ENCODE measurements around the gene ZNF641. TPM values are rescaled to one million over a fixed set of nuclear protein-coding genes. Genes with fewer than 3 reads are reported as not detected.

The ZNF641 gene
- total RNA-seq, 6 experiments from 2014 or later = 6.5 to 8.4 (median 7.2) TPM

DNA sequence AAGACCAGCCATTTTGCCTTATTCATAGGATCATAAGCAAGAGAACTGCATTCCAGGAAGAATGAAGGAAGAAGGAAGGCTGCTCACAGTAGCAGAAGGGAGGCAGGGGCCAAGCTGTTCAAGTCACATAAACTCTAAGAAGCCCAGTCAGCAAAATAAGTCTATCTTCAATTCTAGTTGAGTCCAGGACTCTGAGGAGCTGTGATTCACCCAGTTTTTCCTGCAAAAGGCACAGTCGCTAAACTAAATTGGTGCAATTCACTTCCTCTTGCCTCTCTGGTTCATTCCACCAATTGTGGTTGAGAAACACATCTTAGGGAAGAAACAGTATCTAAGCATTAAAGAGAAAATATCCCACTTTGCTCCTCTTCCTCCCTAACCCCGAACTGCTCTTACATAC lies 9.8 kb downstream of the ZNF641 start:
- ATAC-seq (peak in 2 of 4 donors; percentile 11 to 14), DNase-seq (no peak)
- Histone ChIP-seq H3K9me3 (no peaks in the 10 kb centered on the region), H3K36me3 (peaks cover 0 to 37% (median 16%) of the 10 kb centered on the region in 4 donors), H3K27me3 (no peaks in the 10 kb centered on the region), H3K27ac (no peak overlapping the region), H3K4me1 (no peaks in the 10 kb centered on the region), H3K4me3 (no peak overlapping the region)
- TF ChIP-seq, protein P1, sequence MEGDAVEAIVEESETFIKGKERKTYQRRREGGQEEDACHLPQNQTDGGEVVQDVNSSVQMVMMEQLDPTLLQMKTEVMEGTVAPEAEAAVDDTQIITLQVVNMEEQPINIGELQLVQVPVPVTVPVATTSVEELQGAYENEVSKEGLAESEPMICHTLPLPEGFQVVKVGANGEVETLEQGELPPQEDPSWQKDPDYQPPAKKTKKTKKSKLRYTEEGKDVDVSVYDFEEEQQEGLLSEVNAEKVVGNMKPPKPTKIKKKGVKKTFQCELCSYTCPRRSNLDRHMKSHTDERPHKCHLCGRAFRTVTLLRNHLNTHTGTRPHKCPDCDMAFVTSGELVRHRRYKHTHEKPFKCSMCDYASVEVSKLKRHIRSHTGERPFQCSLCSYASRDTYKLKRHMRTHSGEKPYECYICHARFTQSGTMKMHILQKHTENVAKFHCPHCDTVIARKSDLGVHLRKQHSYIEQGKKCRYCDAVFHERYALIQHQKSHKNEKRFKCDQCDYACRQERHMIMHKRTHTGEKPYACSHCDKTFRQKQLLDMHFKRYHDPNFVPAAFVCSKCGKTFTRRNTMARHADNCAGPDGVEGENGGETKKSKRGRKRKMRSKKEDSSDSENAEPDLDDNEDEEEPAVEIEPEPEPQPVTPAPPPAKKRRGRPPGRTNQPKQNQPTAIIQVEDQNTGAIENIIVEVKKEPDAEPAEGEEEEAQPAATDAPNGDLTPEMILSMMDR (IDR thresholded peaks at IDR 0.05) = no peak
- TF ChIP-seq POLR2A (IDR thresholded peaks at IDR 0.05) = no peak
- intact Hi-C loops (cut with DNase I) = no loop called here
- WGBS (ENCODE audit: insufficient coverage, low coverage, low lambda C conversion rate, missing lambda C conversion rate) = 92% methylated on average over 2 of the region's 2 CpGs

DNA sequence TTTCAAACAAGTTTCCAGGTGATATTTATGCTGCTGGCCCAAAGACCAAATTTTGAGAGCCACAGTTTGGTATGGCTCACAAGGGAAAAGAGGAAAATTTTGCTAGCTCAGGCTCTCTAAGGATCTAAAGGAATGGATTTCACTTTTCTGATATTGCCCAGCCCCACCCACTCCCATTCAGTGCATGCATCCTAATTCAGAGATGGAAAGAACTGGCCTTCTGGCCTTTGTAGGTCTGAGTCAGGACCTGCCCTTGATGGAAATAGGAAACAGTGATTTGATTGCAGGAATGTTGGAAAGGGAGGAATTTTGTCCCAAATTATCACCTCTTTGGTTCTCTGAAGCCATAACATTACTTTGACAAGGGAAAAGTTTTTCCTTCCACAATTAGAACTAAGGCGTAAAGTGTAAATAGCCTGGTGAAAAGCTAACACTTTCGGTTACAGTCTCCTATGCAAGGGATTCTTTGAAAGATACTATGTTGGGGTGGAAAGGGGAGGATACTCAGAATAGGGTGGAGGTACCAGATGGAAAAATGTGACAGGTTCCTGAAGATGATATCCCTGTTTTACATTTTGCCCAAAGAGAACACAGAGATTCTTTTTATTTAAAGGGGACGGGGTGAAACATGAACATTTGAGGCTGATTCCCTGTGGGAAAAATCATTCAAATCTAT lies 11.1 kb downstream of the ZNF641 start:
- H3K36me3 ChIP-seq = peaks cover 0 to 25% (median 11%) of the 10 kb centered on the region in 4 donors
- WGBS (ENCODE audit: insufficient coverage, low coverage, low lambda C conversion rate, missing lambda C conversion rate) = 96% methylated on average over 3 of the region's 3 CpGs
- no peak overlapping the region for H3K4me3 ChIP-seq

GRCh38 chr12:48336564-48336963 lies 14.2 kb downstream of the ZNF641 start:
- no peak for DNase-seq
- H3K27me3 ChIP-seq = no peaks in the 10 kb centered on the region
- H3K9me3 ChIP-seq = no peaks in the 10 kb centered on the region
- intact Hi-C loops (cut with DNase I) = no loop called here
- TF ChIP-seq POLR2A (IDR thresholded peaks at IDR 0.05) = no peak
- TF ChIP-seq, protein P1 (IDR thresholded peaks at IDR 0.05) = peak in 2 of 4 donors; percentile 8 to 13
- ATAC-seq = no peak
- H3K4me3 ChIP-seq = no peak overlapping the region
- no peaks in the 10 kb centered on the region for H3K4me1 ChIP-seq
- no peaks in the 10 kb centered on the region for H3K36me3 ChIP-seq
- 55% methylated on average over 4 of the region's 4 CpGs for WGBS (ENCODE audit: insufficient coverage, low coverage, low lambda C conversion rate, missing lambda C conversion rate)
- no peak overlapping the region for H3K27ac ChIP-seq

More for the DNA sequence above, 11.1 kb downstream of the ZNF641 start:
- ATAC-seq (no peak), DNase-seq (no peak)
- no peaks in the 10 kb centered on the region for H3K9me3 ChIP-seq
- H3K4me1 ChIP-seq = no peaks in the 10 kb centered on the region
- TF ChIP-seq, protein P1 (IDR thresholded peaks at IDR 0.05) = no peak
- TF ChIP-seq POLR2A (IDR thresholded peaks at IDR 0.05) = no peak
- no peak overlapping the region for H3K27ac ChIP-seq
- intact Hi-C loops (cut with DNase I) = no loop called here
- no peaks in the 10 kb centered on the region for H3K27me3 ChIP-seq

GRCh38 chr12:48336061-48336460 lies 14.7 kb downstream of the ZNF641 start:
- no peaks in the 10 kb centered on the region for H3K36me3 ChIP-seq
- no peak overlapping the region for H3K27ac ChIP-seq
- H3K9me3 ChIP-seq = no peaks in the 10 kb centered on the region
- H3K4me1 ChIP-seq = no peaks in the 10 kb centered on the region
- no peaks in the 10 kb centered on the region for H3K27me3 ChIP-seq
- ATAC-seq = peak in 3 of 4 donors; percentile 18 to 46 (median 36)
- intact Hi-C loops (cut with DNase I) = no loop called here
- H3K4me3 ChIP-seq = no peak overlapping the region
- 67% methylated on average over 2 of the region's 2 CpGs for WGBS (ENCODE audit: insufficient coverage, low coverage, low lambda C conversion rate, missing lambda C conversion rate)
- no peak for TF ChIP-seq POLR2A (IDR thresholded peaks at IDR 0.05)
- TF ChIP-seq, protein P1 (IDR thresholded peaks at IDR 0.05) = no peak
- DNase-seq = no peak

Data from right lobe of liver (tissue), 6 donors.